ENCODE results near the gene INPP5A. TPM values are rescaled to one million over a fixed set of nuclear protein-coding genes. Genes with fewer than 3 reads are reported as not detected.

Gene INPP5A
- total and polyA plus RNA-seq, 10 of the 15 experiments (the other 5 are each of a cell fraction or from before 2014, with no cell fraction given): 0.52 to 15.0 (median 6.3) TPM

GRCh38 chr10:132799865-132800264 is 262.3 kb downstream of the INPP5A start:
- POLR2A ChIA-PET: no interaction called here
- CTCF ChIA-PET: no interaction called here
- 56% methylated on average over 7 of the region's 11 CpGs for WGBS (ENCODE audit: insufficient coverage, insufficient replicate concordance, low lambda C conversion rate, missing lambda C conversion rate)
- H4K20me1 ChIP-seq (ENCODE audit: control insufficient read depth, insufficient read depth): no peaks in the 10 kb centered on the region
- H2AFZ ChIP-seq (ENCODE audit: control insufficient read depth, low read depth, low read length): no peak overlapping the region
- no peak overlapping the region for H3K9ac ChIP-seq (ENCODE audit: control insufficient read depth, insufficient read depth, low read length)
- H3K4me3 ChIP-seq: no peak overlapping the region
- in situ Hi-C loops (cut with MboI): no loop called here
- no peak for FAIRE-seq
- H3K36me3 ChIP-seq (ENCODE audit: control insufficient read depth in 2 of 2, insufficient read depth in 2 of 2, low read length in 1 of 2): no peaks in the 10 kb centered on the region
- no peak overlapping the region for H3K4me2 ChIP-seq (ENCODE audit: control insufficient read depth, insufficient read depth)
- intact Hi-C loops (cut with micrococcal nuclease; ENCODE audit: unreplicated experiment): no loop called here
- SMC1A ChIA-PET (ENCODE audit: uncharacterized antibody, unreplicated experiment): no interaction called here
- no peak overlapping the region for H3K27ac ChIP-seq (ENCODE audit: control insufficient read depth, insufficient read depth)
- no peaks in the 10 kb centered on the region for H3K79me2 ChIP-seq (ENCODE audit: control insufficient read depth, insufficient read depth, low read length)
- H3K4me1 ChIP-seq (ENCODE audit: control insufficient read depth, insufficient read depth, low read length): no peaks in the 10 kb centered on the region
- ATAC-seq: no peak
- RAD21 ChIA-PET (ENCODE audit: unreplicated experiment): no interaction called here
- no peak for DNase-seq (ENCODE audit: low read depth, low spot score)
- H3K9me3 ChIP-seq (replicated peaks; ENCODE audit: control insufficient read depth, insufficient read depth, low read length): peaks cover 2% of the 10 kb centered on the region; the same call in 1 of the 3 replicates
- no TSS peak for BruUV-seq (replicated peaks)
- no peaks in the 10 kb centered on the region for H3K27me3 ChIP-seq (replicated peaks in 1 of 2; ENCODE audit: control insufficient read depth in 2 of 2, insufficient read depth in 2 of 2, low read length in 1 of 2)
- no peak for TF ChIP-seq YBX1 (IDR thresholded peaks at IDR 0.05)
- TF ChIP-seq USF1 (IDR thresholded peaks at IDR 0.05; ENCODE audit: borderline replicate concordance, extremely low read length, insufficient read depth, low read depth, low read length): no peak
- TF ChIP-seq BHLHE40 (IDR thresholded peaks at IDR 0.05; ENCODE audit: borderline replicate concordance in 1 of 2, low read depth in 2 of 2, low read length in 1 of 2): no peak
- no peak for TF ChIP-seq CREB1 (IDR thresholded peaks at IDR 0.05; ENCODE audit: low read depth)
- no peak for TF ChIP-seq NBN (IDR thresholded peaks at IDR 0.05)
- no peak for TF ChIP-seq SMC3 (IDR thresholded peaks at IDR 0.05; ENCODE audit: borderline replicate concordance, low read length)
- TF ChIP-seq E2F4 (IDR thresholded peaks at IDR 0.05; ENCODE audit: low read depth, low read length): no peak
- no peak for TF ChIP-seq PRDM15 (CRISPR knock-in tag; IDR thresholded peaks at IDR 0.05)
- no peak for TF ChIP-seq IKZF2 (IDR thresholded peaks at IDR 0.05)
- no peak for TF ChIP-seq POLR2A (IDR thresholded peaks at IDR 0.05; ENCODE audit: low read depth, low read length)
- TF ChIP-seq ZNF24 (IDR thresholded peaks at IDR 0.05): no peak
- no peak for TF ChIP-seq KDM1A (IDR thresholded peaks at IDR 0.05; ENCODE audit: borderline replicate concordance)
- TF ChIP-seq EGR1 (IDR thresholded peaks at IDR 0.05; ENCODE audit: borderline replicate concordance in 1 of 2, low read depth in 2 of 2, low read length in 2 of 2): no peak
- TF ChIP-seq SPI1 (IDR thresholded peaks at IDR 0.05; ENCODE audit: borderline replicate concordance, insufficient read depth, low read depth, low read length): no peak
- no peak for TF ChIP-seq CHD4 (IDR thresholded peaks at IDR 0.05)
- TF ChIP-seq TCF3 (IDR thresholded peaks at IDR 0.05; ENCODE audit: borderline replicate concordance, insufficient read depth, low read depth, low read length): no peak
- no peak for TF ChIP-seq SREBF1 (IDR thresholded peaks at IDR 0.05; ENCODE audit: low read length)
- TF ChIP-seq ZBTB4 (CRISPR knock-in tag; IDR thresholded peaks at IDR 0.05): no peak

All from GM12878 (cell line).